Endothelial cell of umbilical vein (primary cell): ENCODE data around the gene PAGE2B. TPM values are rescaled to one million over a fixed set of nuclear protein-coding genes. Genes with fewer than 3 reads are reported as not detected.

Experiments
- BruUV-seq: library from RNA; stranded (reverse); fragments of 400-500 nt; replicated peaks from 2 replicates; lab custom pipeline; 2021; lab: Mats Ljungman, UMichigan
- CTCF ChIA-PET: fragments of 300-600, 350-600 bp; sonication (Branson Sonifier 250); formaldehyde crosslinking; loops from one replicate; lab custom pipeline; 2021; ENCODE audit warnings: antibody characterized with exemption, inconsistent platforms; lab: Charles Lee
- POLR2A ChIA-PET: fragments of 300-600, 350-600 bp; sonication (Branson Sonifier 250); formaldehyde crosslinking; loops from one replicate; lab custom pipeline; 2021; ENCODE audit warnings: antibody characterized with exemption, inconsistent platforms; lab: Charles Lee
- DNase-seq: peaks from one replicate; pipeline ENCODE4 v3.0.0-alpha.2; 2011; ENCODE audit warnings: low read depth, low spot score
- FAIRE-seq: peaks from 2 replicates; lab custom pipeline; 2011; peaks lifted over from hg19 to GRCh38; lab: Jason Lieb, UNC
- H2AFZ ChIP-seq: 2 replicates; pipeline ENCODE4 v1.6.0; 2012; ENCODE audit warnings: low read depth, low read length, control low read depth, inconsistent platforms
- H3K27ac ChIP-seq: 2 replicates; pipeline ENCODE4 v1.5.1; 2011; ENCODE audit warnings: low read depth, mild to moderate bottlenecking, control low read depth, low read length, moderate library complexity; ENCODE audit not compliant: insufficient read depth
- H3K27me3 ChIP-seq, 2 experiments: 2 replicates each; pipeline versions ENCODE4 v1.6.0 to v1.6.1; 2011; ENCODE audit warnings: low read length in 2 of 2, mixed read lengths in 1 of 2; ENCODE audit not compliant: control insufficient read depth in 2 of 2, insufficient read depth in 2 of 2
- H3K36me3 ChIP-seq, 2 experiments: 2 replicates in 1 of 2; 3 replicates in 1 of 2; pipeline ENCODE4 v1.5.1; 2011; ENCODE audit warnings: low read length in 2 of 2, mild to moderate bottlenecking in 1 of 2, moderate library complexity in 1 of 2; ENCODE audit not compliant: control insufficient read depth in 2 of 2, insufficient read depth in 2 of 2; ENCODE audit errors: extremely low read depth in 1 of 2
- H3K4me1 ChIP-seq: 3 replicates; pipeline ENCODE4 v1.5.1; 2011; ENCODE audit warnings: mild to moderate bottlenecking, low read length; ENCODE audit not compliant: control insufficient read depth, insufficient read depth; ENCODE audit errors: extremely low read depth
- H3K4me2 ChIP-seq: 2 replicates; pipeline ENCODE4 v1.6.1; 2011; ENCODE audit warnings: low read length, control low read depth, mixed read lengths; ENCODE audit not compliant: insufficient read depth
- H3K4me3 ChIP-seq, 3 experiments: fragments of 200-600 bp in 1 of 3; sonication (generic), shearing (Covaris generic) in 1 of 3; replicated peaks in 1 of 3; 2 replicates each; pipeline ENCODE4 v1.5.1; 2011 to 2016; ENCODE audit warnings: control low read depth in 3 of 3, low read length in 3 of 3, mild to moderate bottlenecking in 2 of 3, inconsistent platforms in 1 of 3, low read depth in 1 of 3, moderate library complexity in 1 of 3; ENCODE audit not compliant: insufficient read depth in 1 of 3
- H3K79me2 ChIP-seq: 2 replicates; pipeline ENCODE4 v1.6.0; 2012; ENCODE audit warnings: low read length, inconsistent platforms; ENCODE audit not compliant: control insufficient read depth, insufficient read depth
- H3K9ac ChIP-seq: replicated peaks from 2 replicates; pipeline ENCODE3; 2011; ENCODE audit warnings: low read length, control low read depth; ENCODE audit not compliant: insufficient read depth; ENCODE audit errors: extremely low read depth
- H3K9me1 ChIP-seq: replicated peaks from 3 replicates; pipeline ENCODE4 v1.6.0; 2011; ENCODE audit warnings: mild to moderate bottlenecking, low read length; ENCODE audit not compliant: control insufficient read depth, insufficient read depth; ENCODE audit errors: extremely low read depth
- H3K9me3 ChIP-seq: replicated peaks from 2 replicates; pipeline ENCODE4 v1.5.1; 2012; ENCODE audit warnings: low read length, inconsistent platforms; ENCODE audit not compliant: control insufficient read depth, insufficient read depth
- H4K20me1 ChIP-seq: replicated peaks from 2 replicates; pipeline ENCODE3; 2011; ENCODE audit warnings: mild to moderate bottlenecking, low read length; ENCODE audit not compliant: control insufficient read depth, insufficient read depth; ENCODE audit errors: extremely low read depth
- EZH2 ChIP-seq: IDR thresholded peaks from 2 replicates; pipeline ENCODE4 v1.6.1; 2012; ENCODE audit warnings: borderline replicate concordance, low read depth, mild to moderate bottlenecking, moderate library complexity, low read length, inconsistent platforms; ENCODE audit not compliant: severe bottlenecking
- FOS ChIP-seq: IDR thresholded peaks from 2 replicates; pipeline ENCODE4 v1.6.1; 2011; ENCODE audit warnings: mild to moderate bottlenecking, low read length, moderate library complexity, borderline replicate concordance; ENCODE audit not compliant: insufficient read depth
- GATA2 ChIP-seq: IDR thresholded peaks from 2 replicates; pipeline ENCODE4 v1.7.0; 2011; ENCODE audit warnings: low read depth, mild to moderate bottlenecking, moderate library complexity, mixed read lengths, low read length; ENCODE audit not compliant: insufficient read length, insufficient read depth
- JUN ChIP-seq: IDR thresholded peaks from 2 replicates; pipeline ENCODE4 v1.6.1; 2011; ENCODE audit warnings: borderline replicate concordance, low read depth; ENCODE audit not compliant: insufficient read length, insufficient read depth
- MAX ChIP-seq: IDR thresholded peaks from 2 replicates; pipeline ENCODE4 v1.6.1; 2011; ENCODE audit not compliant: insufficient read depth, insufficient read length
- MYC ChIP-seq: IDR thresholded peaks from one replicate; pipeline ENCODE4 v1.6.1; 2011; ENCODE audit warnings: mild to moderate bottlenecking, low read depth, low read length
- POLR2A ChIP-seq: IDR thresholded peaks from 2 replicates; pipeline ENCODE4 v1.6.1; 2012; ENCODE audit warnings: low read depth, mild to moderate bottlenecking, control low read depth, low read length
- POLR2AphosphoS5 ChIP-seq: IDR thresholded peaks from 2 replicates; pipeline ENCODE4 v1.6.1; 2012; ENCODE audit warnings: low read depth, mild to moderate bottlenecking, control low read depth, low read length, moderate library complexity; ENCODE audit not compliant: insufficient read depth
- dilution Hi-C: fragments of 300-500 bp; cut with MboI; formaldehyde crosslinking; loops from one replicate; pipeline ENCODE4 v1.15.0; 2019; ENCODE audit warnings: low sequenced_read_pairs; ENCODE audit not compliant: extremely low pct_ligation_motif_present
- intact Hi-C: fragments of 100-400 bp; cut with micrococcal nuclease; formaldehyde crosslinking; loops from one replicate; pipeline ENCODE4 v1.10.0; 2022
- polyA plus RNA-seq, 4 experiments: library from polyadenylated mRNA; depleted of rRNA in 3 of 4; stranded (reverse) in 3 of 4; unstranded in 1 of 4; fragments of >200 nt; gene quantifications; 2 replicates each; pipeline versions ENCODE4 v1.2.1 to v1.2.3, GENCODE V29; 2011 to 2012; ENCODE audit warnings: missing spikeins in 1 of 4
- total RNA-seq: library from RNA; stranded (reverse); gene quantifications from 2 replicates; pipeline ENCODE4 v1.2.3, GENCODE V29; 2021
- TF ChIP-seq, protein P1 (sequence below), 2 donors: IDR thresholded peaks; 1 replicate in 1 of 2; 2 replicates in 1 of 2; pipeline ENCODE4 v1.5.1; 2011; ENCODE audit warnings: low read length in 2 of 2, mild to moderate bottlenecking in 2 of 2, moderate library complexity in 2 of 2, control low read depth in 1 of 2, inconsistent platforms in 1 of 2, low read depth in 1 of 2; ENCODE audit not compliant: insufficient read depth in 1 of 2; ENCODE audit errors: extremely low read depth in 1 of 2

PAGE2B gene
- total and polyA plus RNA-seq, 2 donors (not counting 3 experiments of a cell fraction or from before 2014, with no cell fraction given): not detected

DNA sequence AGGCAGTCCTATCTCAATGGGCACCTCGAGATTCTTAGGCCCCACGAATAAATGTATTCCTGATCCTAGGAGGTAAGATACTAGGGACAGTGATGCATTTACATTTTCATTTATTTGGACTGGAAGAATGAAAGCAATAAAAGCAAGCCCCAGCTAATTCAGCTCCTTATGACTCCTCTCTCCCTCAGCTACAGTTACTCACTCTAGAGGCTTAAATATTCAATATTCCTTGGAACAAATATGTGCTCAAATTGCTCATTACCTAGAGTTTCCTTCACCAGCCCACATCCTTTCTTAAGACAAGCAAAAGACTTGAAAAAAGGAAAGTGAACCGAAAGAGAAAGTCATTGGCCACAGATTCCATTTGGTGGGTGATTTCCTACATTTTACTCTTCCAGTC is 27.9 kb downstream of the PAGE2B start:
- intact Hi-C loops (no loop called here), dilution Hi-C loops (no loop called here)
- BruUV-seq: no TSS peak
- ChIA-PET POLR2A (no interaction called here), CTCF (no interaction called here)
- FAIRE-seq: no peak
- no peak for TF ChIP-seq MAX
- TF ChIP-seq POLR2AphosphoS5: no peak
- TF ChIP-seq JUN: no peak
- TF ChIP-seq GATA2: no peak
- no peak for TF ChIP-seq FOS
- TF ChIP-seq EZH2: no peak
- TF ChIP-seq, protein P1, sequence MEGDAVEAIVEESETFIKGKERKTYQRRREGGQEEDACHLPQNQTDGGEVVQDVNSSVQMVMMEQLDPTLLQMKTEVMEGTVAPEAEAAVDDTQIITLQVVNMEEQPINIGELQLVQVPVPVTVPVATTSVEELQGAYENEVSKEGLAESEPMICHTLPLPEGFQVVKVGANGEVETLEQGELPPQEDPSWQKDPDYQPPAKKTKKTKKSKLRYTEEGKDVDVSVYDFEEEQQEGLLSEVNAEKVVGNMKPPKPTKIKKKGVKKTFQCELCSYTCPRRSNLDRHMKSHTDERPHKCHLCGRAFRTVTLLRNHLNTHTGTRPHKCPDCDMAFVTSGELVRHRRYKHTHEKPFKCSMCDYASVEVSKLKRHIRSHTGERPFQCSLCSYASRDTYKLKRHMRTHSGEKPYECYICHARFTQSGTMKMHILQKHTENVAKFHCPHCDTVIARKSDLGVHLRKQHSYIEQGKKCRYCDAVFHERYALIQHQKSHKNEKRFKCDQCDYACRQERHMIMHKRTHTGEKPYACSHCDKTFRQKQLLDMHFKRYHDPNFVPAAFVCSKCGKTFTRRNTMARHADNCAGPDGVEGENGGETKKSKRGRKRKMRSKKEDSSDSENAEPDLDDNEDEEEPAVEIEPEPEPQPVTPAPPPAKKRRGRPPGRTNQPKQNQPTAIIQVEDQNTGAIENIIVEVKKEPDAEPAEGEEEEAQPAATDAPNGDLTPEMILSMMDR (IDR thresholded peaks at IDR 0.05; ENCODE audit: extremely low read depth in 1 of 2, insufficient read depth in 1 of 2, low read depth in 1 of 2, low read length in 2 of 2): no peak
- no peak for TF ChIP-seq MYC
- TF ChIP-seq POLR2A: no peak
- Histone ChIP-seq H3K9ac (no peak overlapping the region), H4K20me1 (no peaks in the 10 kb centered on the region), H3K9me1 (no peaks in the 10 kb centered on the region), H3K27me3 (no peaks in the 10 kb centered on the region), H3K27ac (no peak overlapping the region), H3K4me1 (no peaks in the 10 kb centered on the region), H3K4me2 (no peak overlapping the region), H3K36me3 (no peaks in the 10 kb centered on the region), H3K4me3 (no peak overlapping the region), H3K79me2 (no peaks in the 10 kb centered on the region), H2AFZ (no peak overlapping the region), H3K9me3 (no peaks in the 10 kb centered on the region)
- no peak for DNase-seq
